ENCODE measurements around the gene VPS37C.
"Not testable (repeated sequence)": the region's sequence is repeated elsewhere in the genome, so short reads cannot be mapped to it uniquely, and the experiment has no call there.

VPS37C gene

DNA sequence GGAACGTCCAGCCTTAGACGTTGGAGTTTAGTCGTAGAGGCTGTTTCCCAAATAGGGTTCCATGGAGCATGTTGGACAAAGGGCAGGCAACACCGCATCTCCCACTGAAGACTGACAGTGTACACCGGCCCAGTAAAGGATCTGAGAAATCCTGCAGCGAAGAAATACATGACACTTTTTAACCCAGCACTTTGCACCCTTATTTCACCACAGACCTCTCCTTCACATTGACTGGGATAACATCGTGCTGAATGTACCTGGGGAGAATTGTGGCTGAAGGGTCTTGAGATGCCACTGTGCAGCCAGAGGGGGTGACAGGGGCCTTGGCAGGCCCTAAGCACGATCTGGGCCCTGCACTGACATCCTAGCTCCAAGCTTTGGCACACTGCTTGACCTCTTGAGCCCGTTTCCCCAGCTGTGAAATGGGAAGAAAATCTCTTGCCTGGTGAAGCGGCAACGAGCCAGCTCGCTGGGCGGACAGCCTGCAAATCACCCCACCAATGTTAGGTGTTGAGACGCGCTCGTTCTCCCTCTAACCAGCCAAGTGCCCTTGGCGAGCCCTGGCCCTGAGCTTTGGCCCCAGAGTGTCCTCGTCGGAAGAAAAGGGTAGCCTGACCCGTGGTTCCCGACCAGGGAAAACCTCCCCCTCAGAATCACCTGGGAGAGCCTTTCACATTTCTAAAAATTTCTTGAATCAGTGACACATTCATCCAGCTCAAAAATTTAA, 45.6 kb downstream of the VPS37C start:
- DNase-seq = no peak

DNA sequence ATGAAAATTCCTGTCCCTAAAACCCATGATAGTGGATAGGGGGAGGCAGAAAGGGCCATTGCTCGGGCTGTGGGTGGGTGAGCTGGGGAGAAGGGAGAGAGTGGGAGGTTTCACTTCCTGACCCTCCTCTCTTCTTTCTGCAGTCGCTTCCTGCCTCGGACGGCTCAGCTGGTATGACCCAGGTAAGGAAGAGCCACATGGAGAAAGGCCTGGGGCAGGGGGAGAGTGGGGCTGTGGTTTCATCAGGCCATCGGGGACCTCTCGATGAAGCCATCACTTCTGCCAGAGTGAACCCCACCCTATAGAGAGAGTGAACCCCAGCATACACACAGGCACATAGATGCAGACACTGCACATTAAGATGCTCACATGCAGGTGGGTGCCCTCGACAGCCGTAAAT, 46.3 kb downstream of the VPS37C start:
- no peak for DNase-seq

DNA sequence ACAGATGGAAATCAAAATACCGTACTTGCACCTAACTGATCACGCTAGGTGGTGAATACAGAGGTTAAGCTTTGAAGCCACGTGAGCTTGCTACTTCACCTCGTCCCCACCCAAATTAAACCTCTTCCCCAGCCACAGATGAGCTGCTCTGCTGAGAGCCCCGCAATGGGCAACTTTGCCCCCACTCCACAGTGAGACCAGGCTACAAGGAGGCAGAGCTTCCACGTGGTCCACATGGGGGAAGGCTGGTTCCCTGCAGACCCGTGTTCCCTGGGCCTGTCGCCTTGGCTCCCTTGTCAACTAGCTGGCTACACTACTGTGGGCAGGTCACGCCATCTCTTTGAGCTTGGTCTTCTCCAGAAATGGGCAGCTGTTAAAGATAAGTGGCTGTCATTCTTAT, 48.0 kb downstream of the VPS37C start:
- DNase-seq = no peak

DNA sequence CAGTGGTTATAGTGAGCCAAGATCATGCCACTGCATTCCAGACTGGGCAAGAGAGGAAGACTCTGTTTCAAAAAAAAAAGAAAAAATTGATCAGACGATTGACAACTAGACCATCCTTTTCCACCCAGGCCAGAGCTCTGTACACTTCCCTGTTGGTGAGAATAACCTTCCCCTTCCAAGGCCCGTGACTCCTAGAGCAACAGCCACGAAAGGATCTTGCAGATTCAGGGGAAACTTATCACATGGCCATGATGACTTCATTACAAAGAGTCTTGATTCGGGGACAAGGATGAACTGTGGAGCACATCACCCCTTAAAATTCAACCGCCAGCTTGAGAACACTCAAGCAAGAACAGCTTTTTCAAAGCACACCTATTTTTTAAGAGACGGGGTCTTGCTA, 48.7 kb downstream of the VPS37C start:
- DNase-seq = no peak

DNA sequence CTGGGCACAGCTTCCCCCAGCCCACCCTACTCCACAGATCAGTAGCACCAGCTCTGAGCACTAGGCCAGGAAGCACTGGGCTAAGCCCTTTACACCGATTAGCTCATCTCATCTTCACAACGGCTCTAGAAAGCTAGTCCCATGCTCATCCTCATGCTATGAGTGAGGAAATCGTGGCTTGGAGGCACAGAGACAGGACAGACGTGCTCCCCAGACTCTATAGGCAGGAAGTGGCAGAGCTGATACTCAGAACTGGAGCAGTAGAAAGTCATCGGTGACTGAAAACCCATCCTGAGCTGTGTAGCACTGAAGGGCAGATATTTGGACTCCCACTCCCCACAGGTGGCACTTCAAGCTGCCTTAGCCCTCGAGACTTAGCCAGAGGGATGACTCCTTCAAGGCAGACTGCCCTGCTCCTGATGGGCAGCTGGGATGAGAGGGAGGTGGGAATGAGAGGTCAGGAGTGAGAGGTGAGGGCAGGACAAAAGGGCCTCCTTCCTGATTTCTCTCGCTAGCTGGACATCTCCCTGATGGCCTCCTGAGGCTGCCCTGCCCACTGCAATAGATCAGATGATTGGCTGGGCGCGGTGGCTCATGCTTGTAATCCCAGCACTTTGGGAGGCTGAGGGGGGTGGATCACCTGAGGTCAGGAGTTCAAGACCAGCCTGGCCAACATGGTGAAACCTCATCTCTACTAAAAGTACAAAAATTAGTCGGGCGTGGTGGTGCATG, 49.3 kb downstream of the VPS37C start:
- no peak for DNase-seq

DNA sequence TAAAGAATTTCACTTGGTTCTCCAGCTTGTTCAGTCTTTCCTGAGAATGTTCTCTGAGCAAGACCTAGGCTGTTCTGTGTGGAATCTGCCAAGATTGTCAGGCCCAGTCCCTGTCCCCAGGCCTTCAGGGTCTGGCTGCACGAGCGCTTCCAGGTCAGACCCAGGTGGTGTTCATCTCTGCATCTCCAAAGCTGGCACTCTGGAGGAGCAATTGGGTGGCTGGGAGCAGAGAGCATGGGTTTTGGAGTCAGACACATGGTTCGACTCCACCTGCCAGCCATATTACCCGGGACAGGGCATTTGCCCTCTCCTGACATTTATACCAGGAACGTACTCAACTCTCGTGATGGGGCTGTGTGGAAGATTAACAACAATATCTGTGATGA, 50.2 kb downstream of the VPS37C start:
- DNase-seq = no peak

DNA sequence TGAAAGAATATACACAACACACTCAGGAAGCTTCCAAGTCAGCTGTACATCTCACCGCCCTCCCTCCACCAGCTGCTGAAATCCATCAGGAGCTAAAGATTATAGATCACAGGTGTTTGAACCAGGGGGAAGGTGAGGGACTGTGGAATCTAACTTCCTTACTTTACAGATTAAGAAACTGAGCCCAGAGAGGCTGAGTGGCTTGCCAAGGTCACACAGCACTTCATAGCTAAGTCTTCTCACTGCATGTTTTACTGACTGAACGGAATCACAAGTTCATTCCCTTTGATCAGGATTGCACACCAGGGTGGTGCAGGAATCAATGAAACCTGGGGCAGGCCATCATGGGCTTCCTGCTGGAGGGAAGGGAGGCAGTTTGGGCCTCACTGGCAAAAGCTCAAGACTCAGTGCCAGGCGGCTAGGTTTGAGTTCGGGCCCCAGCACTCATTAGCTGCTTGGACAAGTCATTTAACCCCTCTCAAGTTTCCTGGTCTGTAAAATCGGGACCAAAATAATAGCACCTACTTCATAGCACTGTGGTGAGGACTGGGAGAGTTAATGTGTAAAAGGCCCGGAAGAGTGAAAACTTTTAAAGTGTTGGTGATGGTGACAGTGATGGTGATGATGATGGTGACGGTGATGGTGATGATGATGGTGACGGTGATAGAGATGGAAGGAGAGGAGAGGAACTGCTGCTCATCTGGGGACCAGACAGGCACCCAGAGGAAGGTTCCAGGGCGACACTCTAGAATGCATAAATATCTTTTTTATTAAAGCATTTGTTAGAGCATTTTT, 50.8 kb downstream of the VPS37C start:
- no peak for DNase-seq

DNA sequence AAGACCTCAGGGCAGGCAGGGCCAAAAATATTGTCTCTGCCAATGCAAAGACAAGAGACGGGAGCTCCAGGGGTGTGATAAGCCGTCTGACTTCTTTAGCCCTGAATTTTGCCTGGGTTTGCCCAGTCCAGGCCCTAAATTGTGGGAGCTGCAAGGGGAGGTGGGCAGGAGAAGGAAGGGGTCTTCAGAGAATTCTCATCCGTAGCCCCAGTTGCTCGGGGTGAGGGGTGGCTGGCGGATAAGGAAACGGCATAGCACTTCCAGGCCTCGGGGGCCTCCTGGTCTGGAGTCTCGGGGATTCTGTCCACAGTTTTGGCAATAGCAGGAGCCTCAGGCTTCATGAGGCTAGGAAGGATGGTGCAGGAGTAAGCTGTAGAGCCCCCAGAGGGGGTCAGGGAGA, 51.6 kb downstream of the VPS37C start:
- no peak for DNase-seq

DNA sequence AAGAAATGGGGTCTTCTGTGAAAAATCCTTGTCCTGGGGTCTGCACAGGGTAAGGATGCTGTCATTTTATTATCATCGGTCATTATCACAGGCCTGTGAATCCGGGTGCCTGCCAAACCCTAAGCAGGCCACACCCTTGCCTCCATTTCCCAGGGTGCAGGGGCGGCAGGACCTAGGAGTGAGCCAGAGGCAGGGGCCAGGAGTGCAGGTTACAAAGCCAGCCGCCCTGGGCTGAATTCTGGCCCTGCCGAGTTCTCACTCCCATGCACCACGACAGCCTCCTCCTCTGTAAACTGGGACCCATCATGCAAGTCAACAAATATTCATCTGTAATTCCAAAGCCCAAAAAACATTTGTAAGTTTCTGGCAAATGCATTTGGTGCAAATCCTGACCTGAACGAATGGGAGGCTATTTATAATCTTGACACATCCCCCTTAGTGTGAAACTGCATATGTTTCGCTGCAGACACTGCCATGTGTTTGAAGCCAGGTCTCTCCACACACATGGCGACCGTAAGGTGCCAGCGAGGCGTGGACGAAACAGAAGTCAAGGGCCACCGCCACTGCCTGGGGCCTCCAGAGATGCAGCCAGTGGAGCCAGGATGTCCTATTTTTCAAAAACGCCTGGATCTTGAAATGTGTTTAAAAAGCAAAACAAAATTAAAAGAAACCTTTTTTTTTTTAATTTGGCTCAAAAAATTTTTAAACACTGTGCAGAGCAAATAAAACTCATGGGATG, 52.2 kb downstream of the VPS37C start:
- DNase-seq = no peak

DNA sequence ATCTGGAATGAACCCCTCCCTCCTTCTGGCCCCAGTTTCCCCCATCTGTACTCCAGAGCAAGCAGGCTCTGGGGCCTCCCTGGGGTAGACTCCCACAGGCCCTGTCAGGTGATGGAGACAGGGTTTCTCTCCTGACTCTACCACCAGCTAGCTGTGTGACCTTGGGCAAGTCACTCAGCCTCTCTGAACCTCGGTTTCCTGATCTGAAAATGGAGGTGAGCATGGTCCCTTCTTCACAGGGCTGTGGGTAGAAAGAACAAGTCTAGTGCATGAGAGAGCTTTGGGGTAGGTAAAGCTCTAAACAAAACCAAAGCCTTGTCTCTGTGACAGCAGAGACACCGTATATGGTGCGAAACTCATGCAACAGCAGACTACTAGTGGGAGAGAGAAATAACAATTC, 53.3 kb downstream of the VPS37C start:
- no peak for DNase-seq

DNA sequence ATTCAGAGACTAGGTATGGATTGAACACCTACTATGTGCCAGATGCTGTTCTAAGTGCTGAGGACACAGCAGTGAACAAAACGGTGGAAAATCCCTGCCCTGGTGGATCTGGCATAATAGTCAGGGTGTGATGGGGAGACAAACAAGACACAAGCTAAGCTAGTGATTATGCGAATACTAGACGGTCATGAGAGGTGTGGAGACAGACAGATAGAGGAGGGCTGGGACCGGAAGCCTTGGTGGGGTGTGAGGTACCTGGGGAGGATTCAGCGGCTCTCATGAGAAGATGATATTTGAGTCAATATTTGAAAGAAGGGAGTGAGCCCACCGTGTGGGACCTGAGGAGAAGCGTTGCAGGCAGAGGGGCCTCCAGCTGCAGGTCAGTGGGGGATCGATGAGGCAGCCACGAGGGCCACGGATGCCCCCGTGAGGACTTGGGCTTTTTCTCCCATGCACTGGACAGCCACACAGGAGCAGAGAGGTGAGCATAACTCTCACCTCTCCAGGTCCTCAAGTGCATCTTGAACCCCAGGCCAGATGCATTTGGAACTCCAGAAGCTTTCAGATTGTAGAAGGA, 54.2 kb downstream of the VPS37C start:
- DNase-seq = no peak

DNA sequence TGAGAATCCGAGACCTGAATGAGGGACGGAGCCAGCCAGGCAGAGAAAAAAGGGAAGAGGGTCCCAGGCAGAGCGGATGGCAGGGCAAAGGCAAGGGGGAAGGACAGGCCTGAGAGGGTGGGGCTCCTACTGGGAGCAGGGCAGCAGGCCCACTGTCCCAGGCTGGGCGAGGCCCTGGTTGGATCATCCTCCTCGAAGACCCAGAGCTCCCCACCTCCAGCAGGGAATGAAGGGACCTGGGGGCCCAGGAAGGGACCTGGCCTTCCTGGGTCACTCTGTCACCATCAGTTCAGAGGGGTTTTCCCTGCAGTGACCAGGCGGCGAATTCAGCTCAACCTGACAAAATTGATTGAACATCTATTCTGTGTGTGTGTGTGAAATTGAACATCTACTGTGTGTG, 54.9 kb downstream of the VPS37C start:
- no peak for DNase-seq

DNA sequence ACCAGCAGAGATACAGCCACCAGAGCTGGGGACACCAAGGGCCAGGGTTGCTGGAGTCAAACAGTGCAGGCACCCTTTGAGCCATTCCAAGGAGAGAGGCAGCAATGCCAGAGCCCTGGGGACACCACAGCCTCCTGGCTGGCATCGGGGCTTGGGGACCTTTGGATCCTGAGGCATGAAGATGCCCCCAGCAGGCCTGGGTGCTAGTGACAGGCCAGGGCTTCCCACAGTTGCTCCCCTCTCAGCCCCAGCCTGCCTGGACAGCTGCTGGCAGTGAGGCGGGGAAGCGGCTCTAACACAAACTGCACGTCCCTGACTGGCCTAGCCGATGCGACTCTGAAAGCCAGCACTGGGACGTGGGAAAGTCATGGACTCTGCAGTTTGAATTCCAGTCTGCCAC, 56.3 kb downstream of the VPS37C start:
- no peak for DNase-seq

DNA sequence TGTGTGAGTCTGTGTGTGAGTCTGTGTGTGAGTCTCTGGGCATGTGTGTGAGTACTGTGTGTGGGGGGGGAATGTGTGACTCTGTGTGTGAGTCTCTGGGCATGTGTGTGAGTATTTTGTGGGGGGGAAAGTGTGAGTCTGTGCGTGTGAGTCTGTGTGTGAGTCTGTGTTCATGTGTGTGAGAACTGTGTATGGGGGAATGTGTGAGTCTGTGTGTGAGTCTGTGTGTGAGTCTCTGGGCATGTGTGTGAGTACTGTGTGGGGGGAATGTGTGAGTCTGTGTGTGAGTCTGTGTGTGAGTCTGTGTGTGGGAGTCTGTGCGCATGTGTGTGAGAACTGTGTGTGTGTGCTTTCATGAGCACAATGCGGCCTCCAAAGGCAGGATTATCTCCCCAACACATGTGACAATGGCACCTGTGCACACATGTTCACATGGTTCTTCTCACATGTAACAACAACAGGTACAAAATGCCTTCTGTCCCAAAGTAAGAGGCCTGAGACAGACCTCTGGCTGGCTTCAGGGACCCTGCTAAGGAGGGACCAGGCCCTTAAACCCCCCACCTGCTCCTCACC, 57.3 kb downstream of the VPS37C start:
- no peak for DNase-seq

DNA sequence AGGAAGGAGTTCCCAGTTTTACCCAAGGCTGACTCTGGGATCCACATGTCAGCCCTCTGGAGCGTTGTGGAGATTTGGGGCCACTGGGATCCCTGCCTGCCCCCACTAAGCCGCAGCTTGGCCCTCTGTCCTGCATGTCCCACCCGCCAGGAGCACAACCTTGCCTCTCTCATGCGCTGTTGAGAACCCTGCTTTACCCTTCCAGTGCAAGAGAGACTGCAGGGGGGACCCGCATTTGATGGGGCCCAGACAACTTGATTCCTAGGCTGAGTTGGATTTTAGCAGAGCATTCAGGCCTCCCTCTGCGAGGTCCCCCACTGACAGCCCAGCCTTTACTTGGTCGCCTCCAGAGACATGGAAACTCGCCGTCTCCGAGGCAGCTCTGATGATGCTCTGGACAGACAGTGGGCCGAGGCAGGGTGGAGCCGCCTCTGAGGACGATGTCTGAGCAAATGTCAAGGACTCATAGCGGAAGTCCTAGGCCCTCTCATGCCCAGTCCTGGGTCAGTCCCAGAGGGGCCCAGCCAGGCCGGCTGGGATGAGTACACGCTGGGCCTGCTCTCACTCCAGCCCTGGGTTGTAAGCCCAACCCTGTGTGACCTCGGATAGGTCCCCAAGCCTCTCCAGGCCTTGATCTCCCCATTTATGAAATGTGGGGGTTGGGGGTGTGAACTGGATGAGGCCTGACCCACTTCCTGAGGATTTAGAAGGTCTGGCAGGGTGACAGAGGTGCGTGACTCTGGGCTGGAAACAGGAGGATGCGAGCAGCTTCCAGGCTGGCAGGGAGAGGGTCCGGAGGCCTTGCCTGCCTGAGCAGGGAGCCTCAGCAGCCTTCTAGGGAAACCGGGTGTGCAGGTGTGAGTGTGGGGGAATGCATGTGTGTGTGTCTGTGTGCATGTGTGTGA, 58.3 kb downstream of the VPS37C start:
- no peak for DNase-seq

DNA sequence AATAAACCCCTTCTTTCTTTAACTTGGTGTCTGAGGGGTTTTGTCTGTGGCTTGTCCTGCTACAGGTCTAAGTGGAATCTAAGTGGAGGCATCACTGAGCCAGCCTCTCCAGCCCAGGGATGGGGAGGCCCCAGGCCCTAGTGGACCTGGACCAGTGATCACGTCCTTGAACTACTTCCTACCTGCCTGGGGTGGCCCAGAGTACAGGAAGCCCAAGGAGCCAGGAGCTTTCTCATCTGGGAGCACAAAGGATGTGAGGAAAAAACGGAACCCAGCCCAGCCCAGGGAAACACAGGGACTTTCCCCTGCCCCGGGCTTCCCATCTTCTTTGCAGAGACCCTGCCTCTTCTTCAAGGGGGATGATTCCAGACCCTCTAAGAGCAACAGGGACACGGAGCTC, 62.4 kb downstream of the VPS37C start:
- DNase-seq = no peak

DNA sequence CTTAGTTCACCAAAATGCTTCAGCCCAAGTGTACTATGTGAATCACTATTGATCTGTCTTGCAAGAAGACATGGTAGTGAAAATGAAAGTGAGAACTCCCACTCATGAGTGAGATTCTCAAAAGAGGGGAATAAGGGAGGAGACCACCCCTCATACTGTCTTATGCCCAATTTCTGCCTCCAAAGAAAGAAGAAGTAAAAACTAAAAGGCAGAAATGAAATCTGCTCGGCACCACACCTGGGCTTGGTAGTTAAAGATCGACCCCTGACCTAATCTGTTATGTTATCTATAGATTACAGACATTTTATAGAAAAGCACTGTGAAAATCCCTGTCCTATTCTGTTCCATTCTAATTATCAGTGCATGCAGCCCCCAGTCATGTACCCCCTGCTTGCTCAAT, 63.0 kb downstream of the VPS37C start:
- DNase-seq = not testable (repeated sequence)

DNA sequence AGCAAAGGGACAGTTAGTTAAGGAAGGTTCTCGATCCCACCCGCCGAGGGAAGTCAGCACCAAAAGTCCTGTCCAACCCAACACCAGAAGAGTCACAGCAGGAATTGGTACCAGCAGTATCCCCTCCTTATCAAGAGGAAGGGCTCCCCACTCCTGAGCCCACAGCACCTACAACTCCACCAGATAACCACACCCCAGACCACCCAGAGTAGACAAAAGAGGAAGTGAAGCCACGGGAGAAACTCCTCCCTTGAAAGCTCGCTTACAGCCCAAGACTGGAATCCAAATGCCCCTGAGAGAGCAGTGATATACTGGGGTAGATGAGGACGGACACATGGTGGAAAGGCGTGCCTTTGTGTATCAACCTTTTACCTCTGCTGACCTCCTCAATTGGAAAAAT, 66.2 kb downstream of the VPS37C start:
- DNase-seq = no peak

DNA sequence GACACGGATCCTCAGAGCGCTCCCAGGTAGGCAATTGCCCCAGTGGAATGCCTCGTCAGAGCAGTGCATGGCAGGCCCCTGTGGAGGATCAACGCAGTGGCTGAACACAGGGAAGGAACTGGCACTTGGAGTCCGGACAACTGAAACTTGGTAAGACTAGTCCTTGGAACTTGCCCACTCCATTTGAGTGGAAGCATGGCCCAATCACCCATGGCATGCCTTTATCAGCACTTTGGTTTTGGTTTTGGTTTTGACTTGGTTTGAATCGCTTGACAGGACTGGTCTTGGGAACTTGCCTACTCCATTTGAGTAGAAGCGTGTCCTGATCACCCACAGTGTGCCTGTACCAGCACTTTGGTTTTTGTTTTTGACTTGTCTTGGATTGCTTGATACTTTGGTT, 67.1 kb downstream of the VPS37C start:
- DNase-seq = not testable (repeated sequence)

DNA sequence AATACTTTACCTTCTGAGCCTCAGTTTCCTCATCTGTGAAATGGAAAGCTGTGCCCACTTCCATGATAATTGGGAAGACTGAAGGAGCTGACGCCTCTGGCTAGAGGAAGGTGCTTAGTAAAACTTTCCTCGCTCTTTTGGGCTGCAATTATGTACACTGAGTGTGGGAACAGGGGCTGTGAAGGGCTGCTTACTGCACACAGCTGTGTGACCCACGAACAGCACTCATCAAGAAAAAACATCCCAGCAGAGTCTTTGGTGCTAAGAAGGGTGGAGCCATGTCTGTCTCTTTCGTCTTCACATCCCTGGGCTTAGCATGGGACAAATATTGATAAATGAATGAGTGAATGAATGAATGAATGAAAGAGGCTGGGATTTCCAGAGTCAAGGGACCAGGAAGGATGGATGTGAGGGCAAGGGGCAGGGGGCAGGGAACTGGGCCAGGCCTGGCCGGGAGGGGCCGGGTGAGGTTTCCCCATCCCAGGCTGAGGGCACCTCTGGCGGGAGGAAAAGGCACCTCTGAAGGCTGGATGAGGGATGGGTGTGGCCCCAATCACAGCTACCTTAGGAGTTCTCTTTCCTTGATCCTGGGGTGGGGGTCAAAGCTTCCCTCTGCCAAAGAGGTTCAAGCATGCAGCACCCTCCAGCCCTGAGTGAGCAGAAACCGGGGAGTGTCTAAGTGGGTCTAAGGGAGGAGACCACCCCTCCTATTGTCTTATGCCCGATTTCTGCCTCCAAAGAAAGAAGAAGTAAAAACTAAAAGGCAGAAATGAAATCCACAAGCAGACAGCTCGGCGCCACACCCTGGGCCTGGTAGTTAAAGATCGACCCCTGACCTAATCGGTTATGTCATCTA, 68.1 kb downstream of the VPS37C start:
- no peak for DNase-seq
